Loucy (cell line): ENCODE results near the gene ST3GAL3.

Experiments
- H2AFZ ChIP-seq: fragments of 200-600 bp; sonication (generic); 2 replicates; pipeline ENCODE4 v1.6.0; 2016; ENCODE audit warnings: antibody characterized with exemption, mild to moderate bottlenecking, low read length, moderate library complexity
- H3F3A ChIP-seq: fragments of 200-600 bp; 2 replicates; pipeline ENCODE4 v1.6.0; 2016; ENCODE audit warnings: antibody characterized with exemption, low read depth, mild to moderate bottlenecking
- H3K27me3 ChIP-seq: fragments of 200-600 bp; sonication (generic); 2 replicates; pipeline ENCODE4 v1.6.1; 2014; ENCODE audit warnings: low read length, mild to moderate bottlenecking; ENCODE audit not compliant: insufficient read depth, poor library complexity, severe bottlenecking
- H3K36me3 ChIP-seq: fragments of 200-600 bp; sonication (generic); 2 replicates; pipeline ENCODE4 v1.6.1; 2016; ENCODE audit warnings: low read length; ENCODE audit not compliant: insufficient read depth
- H3K4me1 ChIP-seq: fragments of 200-600 bp; sonication (generic); 2 replicates; pipeline ENCODE4 v1.5.1; 2014; ENCODE audit warnings: low read length, mild to moderate bottlenecking; ENCODE audit not compliant: insufficient read depth, poor library complexity, severe bottlenecking
- H3K4me2 ChIP-seq: fragments of 200-600 bp; sonication (generic); 2 replicates; pipeline ENCODE4 v1.6.0; 2014; ENCODE audit warnings: antibody characterized with exemption, low read length, low read depth, mild to moderate bottlenecking; ENCODE audit not compliant: poor library complexity, severe bottlenecking
- H3K4me3 ChIP-seq: fragments of 200-600 bp; sonication (generic); 2 replicates; pipeline ENCODE4 v1.5.1; 2014; ENCODE audit warnings: low read length, mild to moderate bottlenecking, mixed read lengths; ENCODE audit not compliant: poor library complexity, severe bottlenecking
- H3K79me2 ChIP-seq: fragments of 200-600 bp; sonication (generic); 2 replicates; pipeline ENCODE4 v1.6.1; 2014; ENCODE audit warnings: low read length; ENCODE audit not compliant: insufficient read depth
- H3K9ac ChIP-seq: fragments of 200-600 bp; sonication (generic); 2 replicates; pipeline ENCODE4 v1.6.0; 2014; ENCODE audit warnings: mild to moderate bottlenecking, low read depth, low read length, moderate library complexity; ENCODE audit not compliant: poor library complexity, severe bottlenecking
- H3K9me2 ChIP-seq: fragments of 200-600 bp; sonication (generic); replicated peaks from 2 replicates; pipeline ENCODE4 v1.6.1; 2016; ENCODE audit warnings: low read depth, low read length, mixed read lengths
- H3K9me3 ChIP-seq: fragments of 200-600 bp; sonication (generic); 2 replicates; pipeline ENCODE4 v1.6.1; 2014; ENCODE audit warnings: mild to moderate bottlenecking, antibody characterized with exemption, low read length, low read depth; ENCODE audit not compliant: insufficient read depth
- H4K20me1 ChIP-seq: fragments of 200-600 bp; sonication (generic); 2 replicates; pipeline ENCODE4 v1.6.0; 2014; ENCODE audit warnings: antibody characterized with exemption, low read length, mild to moderate bottlenecking; ENCODE audit not compliant: insufficient read depth, poor library complexity, severe bottlenecking
- EZH2phosphoT487 ChIP-seq: fragments of 200-600 bp; IDR thresholded peaks from 2 replicates; pipeline ENCODE4 v1.6.1; 2018; ENCODE audit warnings: antibody characterized with exemption, mild to moderate bottlenecking, moderate library complexity, borderline replicate concordance
- TF ChIP-seq, protein P1 (sequence below): fragments of 200-600 bp; sonication (generic); conservative IDR thresholded peaks from 2 replicates; pipeline ENCODE4 v1.5.1; 2014; ENCODE audit warnings: mild to moderate bottlenecking, antibody characterized with exemption, low read length

ST3GAL3 gene

DNA sequence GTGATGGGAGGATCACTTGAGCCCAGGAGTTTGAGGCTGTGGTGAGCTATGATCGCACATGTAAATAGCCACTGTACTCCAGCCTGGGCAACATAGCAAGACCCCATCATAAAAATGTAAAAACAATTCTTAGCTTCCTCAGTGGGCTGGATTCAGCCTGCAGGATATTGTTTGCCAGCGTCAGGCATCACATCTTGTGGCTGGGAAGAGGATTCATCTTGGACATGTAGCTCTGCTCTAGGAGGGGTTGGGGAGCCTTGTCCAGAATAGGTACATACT, 19.3 kb upstream of the ST3GAL3 start:
- no peak for TF ChIP-seq EZH2phosphoT487
- TF ChIP-seq, protein P1, sequence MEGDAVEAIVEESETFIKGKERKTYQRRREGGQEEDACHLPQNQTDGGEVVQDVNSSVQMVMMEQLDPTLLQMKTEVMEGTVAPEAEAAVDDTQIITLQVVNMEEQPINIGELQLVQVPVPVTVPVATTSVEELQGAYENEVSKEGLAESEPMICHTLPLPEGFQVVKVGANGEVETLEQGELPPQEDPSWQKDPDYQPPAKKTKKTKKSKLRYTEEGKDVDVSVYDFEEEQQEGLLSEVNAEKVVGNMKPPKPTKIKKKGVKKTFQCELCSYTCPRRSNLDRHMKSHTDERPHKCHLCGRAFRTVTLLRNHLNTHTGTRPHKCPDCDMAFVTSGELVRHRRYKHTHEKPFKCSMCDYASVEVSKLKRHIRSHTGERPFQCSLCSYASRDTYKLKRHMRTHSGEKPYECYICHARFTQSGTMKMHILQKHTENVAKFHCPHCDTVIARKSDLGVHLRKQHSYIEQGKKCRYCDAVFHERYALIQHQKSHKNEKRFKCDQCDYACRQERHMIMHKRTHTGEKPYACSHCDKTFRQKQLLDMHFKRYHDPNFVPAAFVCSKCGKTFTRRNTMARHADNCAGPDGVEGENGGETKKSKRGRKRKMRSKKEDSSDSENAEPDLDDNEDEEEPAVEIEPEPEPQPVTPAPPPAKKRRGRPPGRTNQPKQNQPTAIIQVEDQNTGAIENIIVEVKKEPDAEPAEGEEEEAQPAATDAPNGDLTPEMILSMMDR = no peak
- Histone ChIP-seq H3K9me3 (no peaks in the 10 kb centered on the region), H3K79me2 (no peaks in the 10 kb centered on the region), H3K4me3 (no peak overlapping the region), H3K4me1 (no peaks in the 10 kb centered on the region), H4K20me1 (no peaks in the 10 kb centered on the region), H3K27me3 (no peaks in the 10 kb centered on the region), H3K4me2 (no peak overlapping the region), H2AFZ (no peak overlapping the region), H3K9me2 (no peaks in the 10 kb centered on the region), H3K36me3 (peaks cover 93% of the 10 kb centered on the region), H3K9ac (no peak overlapping the region), H3F3A (no peaks in the 10 kb centered on the region)

DNA sequence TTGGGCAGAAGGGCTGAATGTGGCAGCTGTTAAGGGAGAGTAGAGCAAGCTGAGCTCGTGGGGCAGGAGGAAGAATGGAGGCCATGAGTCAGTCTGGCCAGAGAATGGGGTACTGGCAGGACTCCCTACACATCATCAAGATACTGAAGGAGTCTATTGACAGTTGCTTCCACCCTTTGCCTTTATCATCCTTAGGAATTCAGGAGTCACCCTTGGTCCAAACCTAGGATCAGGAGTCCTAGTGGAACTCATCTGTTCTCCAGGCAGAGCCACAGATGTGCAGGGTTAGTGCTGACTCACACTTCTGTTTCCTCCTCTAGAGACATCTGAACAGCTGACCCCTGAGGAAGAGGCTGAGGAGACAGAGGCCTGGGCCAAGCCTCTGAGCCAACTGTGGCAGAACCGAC, 18.7 kb upstream of the ST3GAL3 start:
- H3K4me3 ChIP-seq = no peak overlapping the region
- H3F3A ChIP-seq = no peaks in the 10 kb centered on the region
- TF ChIP-seq EZH2phosphoT487 = no peak
- TF ChIP-seq, protein P1 = no peak
- no peaks in the 10 kb centered on the region for H4K20me1 ChIP-seq
- no peak overlapping the region for H3K9ac ChIP-seq
- peaks cover 93% of the 10 kb centered on the region for H3K36me3 ChIP-seq
- H3K79me2 ChIP-seq = no peaks in the 10 kb centered on the region
- H3K4me1 ChIP-seq = no peaks in the 10 kb centered on the region
- no peak overlapping the region for H3K4me2 ChIP-seq
- no peaks in the 10 kb centered on the region for H3K27me3 ChIP-seq
- H3K9me2 ChIP-seq = no peaks in the 10 kb centered on the region
- H3K9me3 ChIP-seq = no peaks in the 10 kb centered on the region
- no peak overlapping the region for H2AFZ ChIP-seq

DNA sequence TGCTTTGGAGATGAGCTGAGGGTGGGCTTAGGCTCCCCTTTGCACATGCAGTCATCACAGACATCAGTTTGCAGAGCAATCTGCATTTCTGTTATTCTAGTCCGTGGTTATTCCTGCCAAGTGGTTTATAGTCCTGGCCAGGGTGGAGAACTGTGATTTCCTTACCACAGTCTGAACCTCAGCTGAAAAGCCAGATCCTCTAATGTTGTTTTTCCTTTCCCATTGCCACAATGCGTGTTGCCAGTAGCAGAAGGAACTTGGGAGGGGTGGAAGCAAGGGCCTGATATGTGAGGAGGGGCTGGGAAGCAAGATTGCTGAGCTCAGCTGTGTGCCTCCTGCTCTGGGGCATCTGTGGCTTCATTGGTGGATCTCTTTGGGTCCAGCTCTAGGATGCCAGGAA, 18.0 kb upstream of the ST3GAL3 start:
- Histone ChIP-seq H3K9ac (no peak overlapping the region), H4K20me1 (no peaks in the 10 kb centered on the region), H3K4me1 (no peaks in the 10 kb centered on the region), H3K79me2 (no peaks in the 10 kb centered on the region), H3K9me2 (no peaks in the 10 kb centered on the region), H3K36me3 (peaks cover 94% of the 10 kb centered on the region), H3K4me2 (no peak overlapping the region), H3K27me3 (no peaks in the 10 kb centered on the region), H2AFZ (no peak overlapping the region), H3K9me3 (no peaks in the 10 kb centered on the region), H3F3A (no peaks in the 10 kb centered on the region), H3K4me3 (no peak overlapping the region)
- TF ChIP-seq, protein P1 = no peak
- TF ChIP-seq EZH2phosphoT487 = no peak
